Right lobe of liver (tissue), 6 donors: ENCODE measurements around the gene WBP2. TPM values are rescaled to one million over a fixed set of nuclear protein-coding genes. Genes with fewer than 3 reads are reported as not detected.

Experiments used
- ATAC-seq, 4 donors: fragments of 200-7000 bp; cut with Tn5 transposase; one replicate each; pipeline ENCODE4 v1.9.1; 2020; ENCODE audit warnings: mild to moderate bottlenecking in 4 of 4, moderate library complexity in 4 of 4
- DNase-seq, 3 donors: peaks; one replicate each; pipeline ENCODE4 v3.0.0-alpha.2; 2020
- H3K27ac ChIP-seq, 3 donors: fragments of 200-600 bp; one replicate each; pipeline ENCODE4 v1.8.0; 2022
- H3K27me3 ChIP-seq, 2 donors: fragments of 200-600 bp; one replicate each; pipeline ENCODE4 v1.8.0; 2022
- H3K36me3 ChIP-seq, 4 donors: fragments of 200-600 bp; sonication (generic) in 1 of 4; one replicate each; pipeline versions ENCODE4 v1.5.1 to v1.8.0; 2017 to 2022; ENCODE audit warnings: control low read depth in 1 of 4
- H3K4me1 ChIP-seq, 4 donors: fragments of 200-600 bp; sonication (generic) in 1 of 4; one replicate each; pipeline versions ENCODE4 v1.5.1 to v1.8.0; 2017 to 2022; ENCODE audit warnings: control low read depth in 1 of 4
- H3K4me3 ChIP-seq, 3 donors: fragments of 200-600 bp; one replicate each; pipeline ENCODE4 v1.8.0; 2022
- H3K9me3 ChIP-seq, 4 donors: fragments of 200-600 bp; sonication (generic) in 1 of 4; one replicate each; pipeline versions ENCODE4 v1.5.1 to v1.8.0; 2017 to 2022; ENCODE audit warnings: control low read depth in 1 of 4
- CTCF ChIP-seq, 4 donors: fragments of 200-600 bp in 3 of 4; fragments of 450-650 bp in 1 of 4; IDR thresholded peaks; one replicate each; pipeline versions ENCODE4 v1.5.1 to v1.8.0; 2016 to 2022; ENCODE audit warnings: antibody characterized with exemption in 4 of 4, mild to moderate bottlenecking in 2 of 4
- POLR2A ChIP-seq: fragments of 450-650 bp; IDR thresholded peaks from one replicate; pipeline ENCODE4 v1.6.1; 2017; ENCODE audit warnings: antibody characterized with exemption, mild to moderate bottlenecking
- WGBS: methylation state at CpG from one replicate; pipeline ENCODE4 v1.1.6; 2018; ENCODE audit warnings: low coverage, low lambda C conversion rate; ENCODE audit not compliant: insufficient coverage; ENCODE audit errors: missing lambda C conversion rate; 5-methylcytosine and 5-hydroxymethylcytosine counted together
- intact Hi-C, 2 donors: fragments of 100-400 bp; cut with DNase I; formaldehyde crosslinking; loops; one replicate each; pipeline versions ENCODE4 v1.11.2 to v1.14.1; 2022
- total RNA-seq, 6 experiments: library from RNA; depleted of rRNA in 2 of 6; stranded (reverse); fragments of >200 nt in 2 of 6; fragmentation: NEBNext Ultra II Directional in 3 of 6; extraction: Animal tissue kit (Norgen Biotek cat#: 25700) in 3 of 6; gene quantifications; one replicate each; pipeline versions ENCODE4 v1.1.0 to v1.2.4, GENCODE V29; 2016 to 2023
- donor health status: DM: no; HTN: yes; CAD: no.
- donor health status: DM: no; HTN: no; CAD: no.
- donor health status: DM: no; HTN: no; CAD: no.
- donor health status: DM: no; HTN: yes; CAD: no.
- donor health status: DM: no; HTN: yes; CAD: no.

Gene WBP2
- total RNA-seq, 6 experiments from 2014 or later: 57.5 to 99.2 (median 68.7) TPM

- intact Hi-C loops: no loop called here
- Histone ChIP-seq H3K27ac (peak within 1 kb of the TSS; percentile 73 to 88 (median 76)), H3K27me3 (no peaks in the 10 kb centered on the region), H3K4me3 (peak within 1 kb of the TSS; percentile 76 to 97 (median 81)), H3K9me3 (no peaks in the 10 kb centered on the region), H3K4me1 (peaks cover 0 to 33% (median 8%) of the 10 kb centered on the region in 4 donors), H3K36me3 (peaks cover 0 to 31% (median 10%) of the 10 kb centered on the region in 4 donors)
- ATAC-seq: peak; percentile 74 to 83 (median 81)
- DNase-seq: peak; percentile 83 to 89 (median 87)
- WGBS: no CpG with 5 or more reads among the region's 102 CpGs
- TF ChIP-seq CTCF (IDR thresholded peaks at IDR 0.05) (peak; percentile 18 to 47 (median 34)), POLR2A (peak; percentile 76)
Measured at GRCh38 chr17:75896415-75897159, 41.5 kb upstream of the WBP2 start, which contains the start of gene TRIM65. Gene TRIM65, minus strand, starts transcription at chr17:75896951. Its CDS starts 14 bp downstream, at chr17:75896937.

GRCh38 chr17:75895370-75896155 is 40.4 kb upstream of the WBP2 start:
- ATAC-seq (no peak), DNase-seq (peak in 1 of 3 donors; percentile 59)
- Histone ChIP-seq H3K27me3 (no peaks in the 10 kb centered on the region), H3K4me1 (peaks cover 0 to 36% (median 8%) of the 10 kb centered on the region in 4 donors), H3K4me3 (peak overlapping the region; percentile 76 to 97 (median 81)), H3K27ac (peak overlapping the region in 2 of 3 donors; percentile 73 to 88), H3K9me3 (no peaks in the 10 kb centered on the region), H3K36me3 (peaks cover 0 to 24% (median 8%) of the 10 kb centered on the region in 4 donors)
- WGBS: 45% methylated on average over 14 of the region's 28 CpGs
- TF ChIP-seq POLR2A: no peak
- TF ChIP-seq CTCF (IDR thresholded peaks at IDR 0.05): peak in 1 of 4 donors; percentile 3
- intact Hi-C loops: no loop called here

- TF ChIP-seq POLR2A (no peak), CTCF (IDR thresholded peaks at IDR 0.05) (no peak)
- 88% methylated on average over 14 of the region's 22 CpGs for WGBS
- ATAC-seq: no peak
- Histone ChIP-seq H3K9me3 (no peaks in the 10 kb centered on the region), H3K4me3 (no peak overlapping the region), H3K27ac (no peak overlapping the region), H3K27me3 (no peaks in the 10 kb centered on the region), H3K36me3 (peaks cover 0 to 10% (median 5%) of the 10 kb centered on the region in 4 donors), H3K4me1 (peaks cover 0 to 27% (median 3%) of the 10 kb centered on the region in 4 donors)
- intact Hi-C loops: no loop called here
- no peak for DNase-seq
Measured at GRCh38 chr17:75894049-75894733, 39.1 kb upstream of the WBP2 start.

- Histone ChIP-seq H3K36me3 (peaks cover 0 to 3% (median 1%) of the 10 kb centered on the region in 4 donors), H3K4me1 (peaks cover 0 to 27% (median 3%) of the 10 kb centered on the region in 4 donors), H3K27ac (no peak overlapping the region), H3K9me3 (no peaks in the 10 kb centered on the region), H3K4me3 (no peak overlapping the region), H3K27me3 (no peaks in the 10 kb centered on the region)
- intact Hi-C loops: no loop called here
- TF ChIP-seq POLR2A (no peak), CTCF (IDR thresholded peaks at IDR 0.05) (no peak)
- WGBS: 98% methylated on average over 9 of the region's 18 CpGs
- DNase-seq: no peak
- ATAC-seq: no peak
Measured at GRCh38 chr17:75893305-75894048, 38.3 kb upstream of the WBP2 start.
